ENCODE data around the gene DUSP28. TPM values are rescaled to one million over a fixed set of nuclear protein-coding genes. Genes with fewer than 3 reads are reported as not detected.

The DUSP28 gene
- total and polyA plus RNA-seq, 2 donors = 7.2 to 9.0 TPM

DNA sequence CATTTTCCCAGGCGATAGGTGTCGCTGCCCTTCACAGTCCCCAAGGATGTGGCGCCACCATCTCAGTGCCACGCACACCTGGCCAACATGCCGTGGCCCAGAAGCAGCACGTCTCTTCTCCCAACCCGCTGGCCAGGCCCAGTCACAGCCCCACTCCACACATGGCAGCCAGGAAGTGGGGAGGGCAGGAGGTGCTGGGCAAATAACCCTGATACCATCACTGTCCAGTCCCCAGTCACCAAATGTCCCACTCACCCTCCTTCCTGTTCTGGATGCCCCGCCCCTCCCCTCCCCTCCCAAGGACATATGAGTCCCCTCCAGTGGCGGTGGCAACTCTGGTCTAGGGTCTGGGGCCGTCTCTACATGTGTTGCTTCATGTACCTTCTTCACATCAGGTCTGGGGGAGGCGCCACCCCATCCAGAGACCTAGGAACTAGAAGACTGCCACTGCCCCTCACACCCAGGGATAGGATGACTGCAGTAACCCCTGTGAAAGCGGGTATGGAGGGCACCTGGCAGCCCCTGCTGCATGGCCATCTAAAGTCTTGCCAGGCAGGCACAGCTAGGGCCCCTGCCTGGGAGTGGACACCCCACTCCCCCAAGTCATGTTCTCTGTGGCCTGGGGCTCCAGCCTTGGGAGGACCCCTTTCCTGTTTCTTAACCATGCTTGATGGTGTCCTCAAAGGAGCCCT, 19.1 kb downstream of the DUSP28 start:
- WGBS = 97% methylated on average over 12 of the region's 12 CpGs
- no peak for DNase-seq (ENCODE audit: low read depth in 6 of 9, low spot score in 9 of 9)
- no peaks in the 10 kb centered on the region for H3K9me3 ChIP-seq (ENCODE audit: control insufficient read depth in 2 of 2, insufficient read depth in 1 of 2, low read length in 1 of 2)
- no peaks in the 10 kb centered on the region for H3K27me3 ChIP-seq (ENCODE audit: control insufficient read depth in 2 of 2, insufficient read depth in 1 of 2, low read length in 1 of 2)
- peak overlapping the region in 1 of 2 donors; percentile 73 for H3K27ac ChIP-seq (ENCODE audit: low read depth in 1 of 2, low read length in 1 of 2)
- no peak overlapping the region for H3K4me3 ChIP-seq (ENCODE audit: low read length in 2 of 2)
- H3K4me1 ChIP-seq (ENCODE audit: control insufficient read depth in 2 of 2, insufficient read depth in 2 of 2, low read length in 2 of 2) = peaks cover 3 to 14% of the 10 kb centered on the region in 2 donors
- peaks cover 50 to 52% of the 10 kb centered on the region in 2 donors for H3K36me3 ChIP-seq (ENCODE audit: control insufficient read depth in 2 of 2, insufficient read depth in 2 of 2, low read length in 1 of 2)

DNA sequence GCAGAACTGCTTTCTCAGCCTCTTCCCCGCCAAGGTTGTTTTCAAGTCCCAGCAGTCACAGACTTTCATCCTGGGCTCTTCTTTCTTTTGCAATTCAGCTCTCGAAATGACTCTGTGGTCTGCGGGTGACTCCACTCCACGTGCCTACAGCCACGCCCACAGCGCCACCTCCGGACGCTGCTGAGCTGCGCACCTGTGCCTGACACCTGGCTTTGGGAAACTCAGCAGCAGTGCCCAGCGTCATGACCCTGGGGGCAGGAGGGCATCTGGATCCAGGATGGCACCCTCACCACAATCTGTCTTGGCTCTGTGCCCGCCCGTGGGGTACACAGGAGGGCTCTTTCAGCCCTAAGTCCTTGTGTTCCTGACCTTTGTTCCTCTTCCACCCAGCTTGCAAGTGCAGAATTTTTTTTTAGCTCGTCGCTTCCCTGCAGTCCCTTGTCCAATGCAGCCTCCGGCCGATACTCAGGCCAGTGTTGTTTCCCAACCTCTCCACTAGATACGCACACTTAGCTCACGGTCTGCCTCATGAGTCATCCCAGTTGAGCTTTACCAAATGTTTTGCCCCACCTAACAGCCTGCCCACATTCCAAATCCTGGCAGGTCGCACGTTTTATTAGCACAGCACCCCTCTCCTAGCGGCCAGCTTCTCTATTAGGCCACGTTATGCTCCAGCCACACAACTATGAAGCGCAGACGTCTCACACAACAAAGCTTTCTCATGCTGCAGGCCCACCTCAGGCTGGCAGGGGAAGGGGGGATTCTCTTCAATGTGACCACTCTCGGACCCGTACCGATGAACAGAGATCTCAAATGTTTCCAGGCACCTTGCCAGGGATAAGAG, 19.8 kb downstream of the DUSP28 start:
- Histone ChIP-seq H3K4me1 (ENCODE audit: control insufficient read depth in 2 of 2, insufficient read depth in 2 of 2, low read length in 2 of 2) (peaks cover 8 to 18% of the 10 kb centered on the region in 2 donors), H3K4me3 (ENCODE audit: low read length in 2 of 2) (no peak overlapping the region)

DNA sequence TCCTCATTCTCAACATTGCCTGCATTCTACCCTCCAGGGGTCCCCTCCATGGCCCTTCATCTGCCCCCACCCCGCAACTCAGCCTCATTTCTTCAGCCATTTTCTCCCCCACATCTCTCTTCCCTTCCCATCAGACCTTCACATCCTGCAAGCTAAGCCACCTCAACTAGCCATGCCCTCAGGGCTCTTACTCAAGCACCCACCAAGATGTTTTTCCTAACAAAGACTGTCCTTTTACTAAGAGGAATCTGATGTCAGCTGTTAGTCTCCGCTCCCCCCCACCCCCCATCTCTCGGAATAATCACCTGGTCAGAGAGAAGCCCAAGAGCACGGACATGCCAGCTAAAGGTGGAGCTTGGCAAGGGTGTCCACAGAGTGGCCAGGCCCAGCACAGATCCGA, 21.7 kb downstream of the DUSP28 start:
- Histone ChIP-seq H3K27me3 (ENCODE audit: control insufficient read depth in 2 of 2, insufficient read depth in 1 of 2, low read length in 1 of 2) (no peaks in the 10 kb centered on the region), H3K36me3 (ENCODE audit: control insufficient read depth in 2 of 2, insufficient read depth in 2 of 2, low read length in 1 of 2) (peaks cover 26 to 30% of the 10 kb centered on the region in 2 donors), H3K27ac (ENCODE audit: low read depth in 1 of 2, low read length in 1 of 2) (no peak overlapping the region), H3K4me3 (ENCODE audit: low read length in 2 of 2) (no peak overlapping the region), H3K4me1 (ENCODE audit: control insufficient read depth in 2 of 2, insufficient read depth in 2 of 2, low read length in 2 of 2) (peaks cover 16 to 27% of the 10 kb centered on the region in 2 donors), H3K9me3 (ENCODE audit: control insufficient read depth in 2 of 2, insufficient read depth in 1 of 2, low read length in 1 of 2) (no peaks in the 10 kb centered on the region)
- no peak for DNase-seq (ENCODE audit: low read depth in 6 of 9, low spot score in 9 of 9)
- WGBS = 98% methylated on average over 5 of the region's 5 CpGs

More for the DNA sequence above, 19.8 kb downstream of the DUSP28 start:
- Histone ChIP-seq H3K27me3 (ENCODE audit: control insufficient read depth in 2 of 2, insufficient read depth in 1 of 2, low read length in 1 of 2) (no peaks in the 10 kb centered on the region), H3K36me3 (ENCODE audit: control insufficient read depth in 2 of 2, insufficient read depth in 2 of 2, low read length in 1 of 2) (peaks cover 42 to 44% of the 10 kb centered on the region in 2 donors), H3K9me3 (ENCODE audit: control insufficient read depth in 2 of 2, insufficient read depth in 1 of 2, low read length in 1 of 2) (no peaks in the 10 kb centered on the region), H3K27ac (ENCODE audit: low read depth in 1 of 2, low read length in 1 of 2) (no peak overlapping the region)
- WGBS = 85% methylated on average over 27 of the region's 27 CpGs
- peak in 2 of 9 donors; percentile 48 to 60 for DNase-seq (ENCODE audit: low read depth in 6 of 9, low spot score in 9 of 9)

DNA sequence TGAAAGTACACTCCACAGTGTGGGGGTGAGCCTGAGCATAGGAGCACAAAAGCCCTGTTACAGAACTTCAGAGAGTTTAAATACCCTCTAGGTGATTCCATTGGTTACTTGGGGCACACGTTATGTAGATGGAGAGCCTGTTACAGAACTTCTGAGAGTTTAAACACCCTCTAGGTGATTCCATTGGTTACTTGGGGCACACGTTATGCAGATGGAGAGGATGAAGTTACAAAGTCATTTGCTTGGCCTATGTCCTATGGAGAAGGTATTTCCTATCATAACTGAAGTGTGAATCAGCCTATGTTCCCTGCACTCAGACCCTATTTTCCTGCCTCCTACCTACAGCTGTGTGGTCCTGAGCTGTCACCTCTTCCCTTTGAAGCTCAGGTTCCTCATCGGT, 22.6 kb downstream of the DUSP28 start:
- no peaks in the 10 kb centered on the region for H3K9me3 ChIP-seq (ENCODE audit: control insufficient read depth in 2 of 2, insufficient read depth in 1 of 2, low read length in 1 of 2)
- no peak overlapping the region for H3K4me3 ChIP-seq (ENCODE audit: low read length in 2 of 2)
- H3K27ac ChIP-seq (ENCODE audit: low read depth in 1 of 2, low read length in 1 of 2) = no peak overlapping the region
- DNase-seq (ENCODE audit: low read depth in 6 of 9, low spot score in 9 of 9) = no peak
- WGBS = 98% methylated on average over 3 of the region's 3 CpGs
- H3K36me3 ChIP-seq (ENCODE audit: control insufficient read depth in 2 of 2, insufficient read depth in 2 of 2, low read length in 1 of 2) = peaks cover 17 to 20% of the 10 kb centered on the region in 2 donors
- peaks cover 22 to 34% of the 10 kb centered on the region in 2 donors for H3K4me1 ChIP-seq (ENCODE audit: control insufficient read depth in 2 of 2, insufficient read depth in 2 of 2, low read length in 2 of 2)
- no peaks in the 10 kb centered on the region for H3K27me3 ChIP-seq (ENCODE audit: control insufficient read depth in 2 of 2, insufficient read depth in 1 of 2, low read length in 1 of 2)

DNA sequence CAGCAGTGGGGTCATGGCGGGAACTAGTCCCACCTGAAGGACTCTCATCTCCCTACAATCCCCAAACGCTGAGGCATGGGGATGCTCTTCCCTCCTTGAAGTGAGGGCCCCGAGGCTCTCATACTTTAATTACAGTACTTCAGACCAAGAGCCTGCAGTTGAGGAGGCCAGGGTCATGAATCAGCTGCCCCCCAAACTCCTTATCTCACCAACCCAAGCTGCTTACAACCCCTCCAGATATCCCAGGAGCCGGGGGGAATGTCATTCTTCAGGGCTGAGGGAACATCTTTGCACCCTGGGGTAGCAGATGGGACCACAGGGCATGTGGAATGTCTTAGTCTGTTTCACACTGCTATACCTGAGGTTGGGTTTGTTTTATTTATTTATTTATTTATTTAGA, 23.6 kb downstream of the DUSP28 start:
- WGBS = 97% methylated on average over 4 of the region's 4 CpGs
- no peaks in the 10 kb centered on the region for H3K9me3 ChIP-seq (ENCODE audit: control insufficient read depth in 2 of 2, insufficient read depth in 1 of 2, low read length in 1 of 2)

DNA sequence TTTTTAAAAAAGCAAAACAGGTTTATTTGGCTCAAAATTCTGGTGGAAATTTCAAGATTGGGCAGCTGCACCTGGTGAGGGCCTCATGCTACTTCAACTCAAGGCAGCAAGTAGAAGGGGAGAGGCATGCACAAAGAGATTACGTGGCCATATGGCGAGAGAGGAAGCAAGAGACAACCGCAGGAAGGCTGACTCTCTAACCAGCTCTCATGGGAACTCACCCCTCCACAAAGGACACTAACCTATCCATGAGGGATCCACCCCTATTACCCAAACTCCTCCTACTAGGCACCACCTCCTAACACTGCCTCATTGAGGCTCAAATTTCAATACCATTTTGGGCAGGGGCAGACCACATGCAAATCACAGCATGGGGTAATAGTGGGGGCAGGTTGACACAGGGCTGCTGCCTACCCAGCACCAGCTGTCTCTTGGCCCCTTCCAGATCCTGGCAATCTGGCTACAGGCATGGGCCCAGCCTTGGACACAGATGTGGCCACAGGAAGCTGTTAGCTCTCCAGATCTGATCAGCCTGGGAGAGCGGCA, 24.4 kb downstream of the DUSP28 start:
- WGBS = 86% methylated on average over 4 of the region's 4 CpGs
- Histone ChIP-seq H3K36me3 (ENCODE audit: control insufficient read depth in 2 of 2, insufficient read depth in 2 of 2, low read length in 1 of 2) (peaks cover 4 to 13% of the 10 kb centered on the region in 2 donors), H3K4me1 (ENCODE audit: control insufficient read depth in 2 of 2, insufficient read depth in 2 of 2, low read length in 2 of 2) (peaks cover 29 to 41% of the 10 kb centered on the region in 2 donors), H3K27ac (ENCODE audit: low read depth in 1 of 2, low read length in 1 of 2) (no peak overlapping the region), H3K9me3 (ENCODE audit: control insufficient read depth in 2 of 2, insufficient read depth in 1 of 2, low read length in 1 of 2) (no peaks in the 10 kb centered on the region), H3K27me3 (ENCODE audit: control insufficient read depth in 2 of 2, insufficient read depth in 1 of 2, low read length in 1 of 2) (no peaks in the 10 kb centered on the region), H3K4me3 (ENCODE audit: low read length in 2 of 2) (no peak overlapping the region)
- no peak for DNase-seq (ENCODE audit: low read depth in 6 of 9, low spot score in 9 of 9)

More for the DNA sequence above, 23.6 kb downstream of the DUSP28 start:
- DNase-seq (ENCODE audit: low read depth in 6 of 9, low spot score in 9 of 9) = no peak
- Histone ChIP-seq H3K4me3 (ENCODE audit: low read length in 2 of 2) (no peak overlapping the region), H3K27me3 (ENCODE audit: control insufficient read depth in 2 of 2, insufficient read depth in 1 of 2, low read length in 1 of 2) (no peaks in the 10 kb centered on the region), H3K27ac (ENCODE audit: low read depth in 1 of 2, low read length in 1 of 2) (no peak overlapping the region), H3K36me3 (ENCODE audit: control insufficient read depth in 2 of 2, insufficient read depth in 2 of 2, low read length in 1 of 2) (peaks cover 7 to 16% of the 10 kb centered on the region in 2 donors), H3K4me1 (ENCODE audit: control insufficient read depth in 2 of 2, insufficient read depth in 2 of 2, low read length in 2 of 2) (peaks cover 32 to 43% of the 10 kb centered on the region in 2 donors)

DNA sequence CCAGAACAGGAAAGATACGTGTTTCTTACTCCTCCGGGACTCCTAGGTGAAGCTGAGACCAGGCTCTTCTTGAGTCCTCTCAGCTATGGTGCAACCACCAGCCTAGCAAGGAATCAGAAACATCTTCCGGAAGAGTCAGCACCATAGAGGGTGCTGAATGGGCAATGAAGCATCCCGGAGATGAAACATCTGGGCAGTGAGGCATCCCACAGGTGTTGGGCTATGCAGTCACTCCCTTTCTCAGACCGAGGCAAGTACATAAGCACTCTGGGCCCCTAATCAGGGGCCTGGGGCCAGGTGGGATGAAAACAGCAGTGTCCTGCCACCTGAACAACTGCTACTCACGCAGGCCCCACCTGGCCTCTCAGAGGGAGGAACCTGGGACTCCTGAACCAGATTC, 24.9 kb downstream of the DUSP28 start:
- Histone ChIP-seq H3K36me3 (ENCODE audit: control insufficient read depth in 2 of 2, insufficient read depth in 2 of 2, low read length in 1 of 2) (peaks cover 10 to 16% of the 10 kb centered on the region in 2 donors), H3K4me1 (ENCODE audit: control insufficient read depth in 2 of 2, insufficient read depth in 2 of 2, low read length in 2 of 2) (peaks cover 29 to 35% of the 10 kb centered on the region in 2 donors), H3K27me3 (ENCODE audit: control insufficient read depth in 2 of 2, insufficient read depth in 1 of 2, low read length in 1 of 2) (no peaks in the 10 kb centered on the region), H3K27ac (ENCODE audit: low read depth in 1 of 2, low read length in 1 of 2) (no peak overlapping the region), H3K4me3 (ENCODE audit: low read length in 2 of 2) (peak overlapping the region in 1 of 2 donors; percentile 87), H3K9me3 (ENCODE audit: control insufficient read depth in 2 of 2, insufficient read depth in 1 of 2, low read length in 1 of 2) (no peaks in the 10 kb centered on the region)
- no peak for DNase-seq (ENCODE audit: low read depth in 6 of 9, low spot score in 9 of 9)
- WGBS = 96% methylated on average over 6 of the region's 6 CpGs

DNA sequence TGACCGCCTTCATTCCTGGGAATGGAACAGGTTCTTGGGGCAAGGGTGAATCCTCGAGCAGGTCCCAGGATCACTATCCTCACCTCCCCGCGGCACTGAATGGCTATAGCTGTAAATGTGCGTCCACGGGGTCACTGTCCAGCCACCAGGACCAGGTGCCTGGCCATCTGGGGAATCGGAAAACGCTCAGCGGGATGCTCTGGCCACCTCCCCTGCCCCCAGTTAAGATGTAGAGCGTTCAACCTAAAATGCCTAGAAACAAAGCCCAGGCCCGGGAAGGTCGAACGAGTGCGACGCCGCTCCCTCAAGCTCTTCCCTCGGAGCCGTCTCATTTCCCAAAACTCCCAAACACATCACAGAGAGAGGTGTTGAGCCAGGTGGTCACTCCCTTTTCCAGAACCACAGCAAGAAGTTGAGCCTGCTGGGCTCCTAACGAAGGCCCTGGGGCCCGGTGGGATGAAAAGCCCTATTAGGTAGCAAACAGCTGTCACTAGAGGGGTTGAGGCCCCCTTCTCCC, 25.6 kb downstream of the DUSP28 start:
- DNase-seq (ENCODE audit: low read depth in 6 of 9, low spot score in 9 of 9) = no peak
- Histone ChIP-seq H3K27me3 (ENCODE audit: control insufficient read depth in 2 of 2, insufficient read depth in 1 of 2, low read length in 1 of 2) (no peaks in the 10 kb centered on the region), H3K4me1 (ENCODE audit: control insufficient read depth in 2 of 2, insufficient read depth in 2 of 2, low read length in 2 of 2) (peaks cover 29 to 31% of the 10 kb centered on the region in 2 donors), H3K9me3 (ENCODE audit: control insufficient read depth in 2 of 2, insufficient read depth in 1 of 2, low read length in 1 of 2) (no peaks in the 10 kb centered on the region), H3K27ac (ENCODE audit: low read depth in 1 of 2, low read length in 1 of 2) (peak overlapping the region; percentile 58 to 92), H3K36me3 (ENCODE audit: control insufficient read depth in 2 of 2, insufficient read depth in 2 of 2, low read length in 1 of 2) (peaks cover 16 to 22% of the 10 kb centered on the region in 2 donors), H3K4me3 (ENCODE audit: low read length in 2 of 2) (peak overlapping the region; percentile 82 to 87)
- WGBS = 6% methylated on average over 20 of the region's 20 CpGs
